Pancreas (tissue), 10 donors: ENCODE data around the gene TBC1D8B. TPM values are rescaled to one million over a fixed set of nuclear protein-coding genes. Genes with fewer than 3 reads are reported as not detected.

Experiments used
- ATAC-seq, 4 donors: fragments of 200-7000 bp; cut with Tn5 transposase; one replicate each; pipeline versions ENCODE4 v1.8.0 to v1.9.1; 2020; ENCODE audit warnings: mild to moderate bottlenecking in 4 of 4, moderate library complexity in 4 of 4
- DNase-seq, 6 donors: peaks; one replicate each; pipeline ENCODE4 v3.0.0-alpha.2; 2020
- FAIRE-seq: peaks from 2 replicates; lab custom pipeline; 2012; peaks lifted over from hg19 to GRCh38; lab: Jason Lieb, UNC
- H3K27ac ChIP-seq, 4 donors: fragments of 200-600 bp; sonication (generic); 1 replicate in 3 of 4; 2 replicates in 1 of 4; pipeline versions ENCODE4 v1.5.0 to v1.8.0; 2020
- H3K27me3 ChIP-seq, 4 donors: fragments of 200-600 bp; one replicate each; pipeline ENCODE4 v1.8.0; 2021
- H3K36me3 ChIP-seq, 3 donors: fragments of 200-600 bp; sonication (generic) in 1 of 3; one replicate each; pipeline versions ENCODE4 v1.5.0 to v1.8.0; 2020 to 2021
- H3K4me1 ChIP-seq, 3 donors: fragments of 200-600 bp; one replicate each; pipeline ENCODE4 v1.8.0; 2021
- H3K4me3 ChIP-seq, 4 donors: fragments of 200-600 bp; sonication (generic) in 2 of 4; one replicate each; pipeline versions ENCODE4 v1.5.0 to v1.8.0; 2020 to 2021
- H3K9me3 ChIP-seq, 4 donors: fragments of 200-600 bp; one replicate each; pipeline ENCODE4 v1.8.0; 2021
- WGBS, 2 donors: extraction: QIAGEN DNeasy Blood & Tissue Kit; methylation state at CpG; one replicate each; pipeline ENCODE4 v1.1.7; 2013; 5-methylcytosine and 5-hydroxymethylcytosine counted together
- intact Hi-C, 3 donors: fragments of 100-400 bp; cut with DNase I; formaldehyde crosslinking; loops; one replicate each; pipeline versions ENCODE4 v1.11.1 to v1.14.2; 2022
- polyA plus RNA-seq, 2 donors: library from polyadenylated mRNA; stranded (reverse); fragments of 200-250 nt; gene quantifications; one replicate each; pipeline ENCODE4 v1.2.3, GENCODE V29; 2013
- total RNA-seq, 6 donors: library from RNA; stranded (reverse); fragmentation: NEBNext Ultra II Directional in 4 of 6; extraction: Animal tissue kit (Norgen Biotek cat#: 25700) in 4 of 6; gene quantifications; one replicate each; pipeline versions ENCODE4 v1.2.1 to v1.2.4, GENCODE V29; 2021 to 2023
- TF ChIP-seq, protein P1 (sequence below), 4 donors: fragments of 200-600 bp; sonication (generic) in 3 of 4; IDR thresholded peaks; one replicate each; pipeline versions ENCODE4 v1.5.0 to v1.8.0; 2021; ENCODE audit warnings: antibody characterized with exemption in 4 of 4
- donor health status: healthy with polysubstance abuse.
- donor health status: DM: no; HTN: no; CAD: no; lungs with moderate emphysema.
- donor health status: DM: no; HTN: no; CAD: no.
- donor health status: control.
- donor health status: control.
- donor health status: Bipolar disorder and iron deficiency.
- donor health status: DM: yes; HTN: yes; CAD: no.
- donor health status: DM: no; HTN: no; CAD: no.
- donor health status: DM: no; HTN: no; CAD: no.
- donor health status: DM: yes; HTN: yes; CAD: no.

The TBC1D8B gene
- total and polyA plus RNA-seq, 8 donors: 3.4 to 8.9 (median 7.4) TPM

DNA sequence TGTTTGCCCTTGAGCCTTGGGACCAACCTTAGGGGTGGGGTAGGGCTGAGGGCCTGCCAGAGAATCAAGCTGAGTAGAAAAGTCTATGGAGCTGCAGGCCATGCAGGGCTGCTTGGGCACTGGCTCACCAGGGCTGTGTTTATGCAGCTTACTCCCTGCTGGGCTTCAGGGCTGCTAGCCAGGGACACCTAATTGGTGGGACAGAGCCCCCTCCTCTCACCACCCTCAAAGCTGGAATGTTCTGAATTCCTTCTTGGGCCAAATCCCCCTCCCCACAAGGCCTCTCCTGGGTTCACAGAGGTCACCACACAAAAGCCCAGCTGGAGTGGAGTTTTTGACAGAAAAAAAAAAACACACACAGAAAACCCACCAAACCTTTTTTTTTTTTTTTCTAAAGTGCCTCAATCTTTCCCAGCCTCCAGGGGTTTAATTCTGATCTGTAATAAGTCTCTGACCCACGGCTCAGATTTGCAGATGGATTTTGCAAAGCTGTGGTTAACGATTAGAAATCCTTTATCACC lies 117.5 kb downstream of the TBC1D8B start, which contains the start of gene CLDN2:
CLDN2 (plus strand) TSS at position 471 of the 521 bp plus-strand sequence. CDS start 7,827 bp downstream, outside the sequence.
- intact Hi-C loops: no loop called here
- FAIRE-seq (no peak), ATAC-seq (peak in 1 of 4 donors; percentile 12), DNase-seq (no peak)
- Histone ChIP-seq H3K27ac (no peak within 1 kb of the TSS), H3K4me1 (peaks cover 0 to 7% (median 0%) of the 10 kb centered on the region in 3 donors), H3K9me3 (no peaks in the 10 kb centered on the region), H3K36me3 (no peaks in the 10 kb centered on the region), H3K4me3 (no peak within 1 kb of the TSS), H3K27me3 (peaks cover 0 to 5% (median 0%) of the 10 kb centered on the region in 4 donors)
- TF ChIP-seq, protein P1, sequence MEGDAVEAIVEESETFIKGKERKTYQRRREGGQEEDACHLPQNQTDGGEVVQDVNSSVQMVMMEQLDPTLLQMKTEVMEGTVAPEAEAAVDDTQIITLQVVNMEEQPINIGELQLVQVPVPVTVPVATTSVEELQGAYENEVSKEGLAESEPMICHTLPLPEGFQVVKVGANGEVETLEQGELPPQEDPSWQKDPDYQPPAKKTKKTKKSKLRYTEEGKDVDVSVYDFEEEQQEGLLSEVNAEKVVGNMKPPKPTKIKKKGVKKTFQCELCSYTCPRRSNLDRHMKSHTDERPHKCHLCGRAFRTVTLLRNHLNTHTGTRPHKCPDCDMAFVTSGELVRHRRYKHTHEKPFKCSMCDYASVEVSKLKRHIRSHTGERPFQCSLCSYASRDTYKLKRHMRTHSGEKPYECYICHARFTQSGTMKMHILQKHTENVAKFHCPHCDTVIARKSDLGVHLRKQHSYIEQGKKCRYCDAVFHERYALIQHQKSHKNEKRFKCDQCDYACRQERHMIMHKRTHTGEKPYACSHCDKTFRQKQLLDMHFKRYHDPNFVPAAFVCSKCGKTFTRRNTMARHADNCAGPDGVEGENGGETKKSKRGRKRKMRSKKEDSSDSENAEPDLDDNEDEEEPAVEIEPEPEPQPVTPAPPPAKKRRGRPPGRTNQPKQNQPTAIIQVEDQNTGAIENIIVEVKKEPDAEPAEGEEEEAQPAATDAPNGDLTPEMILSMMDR (IDR thresholded peaks at IDR 0.05): no peak
- 42 to 74% methylated on average over 2 of the region's 2 CpGs for WGBS, 2 donors

DNA sequence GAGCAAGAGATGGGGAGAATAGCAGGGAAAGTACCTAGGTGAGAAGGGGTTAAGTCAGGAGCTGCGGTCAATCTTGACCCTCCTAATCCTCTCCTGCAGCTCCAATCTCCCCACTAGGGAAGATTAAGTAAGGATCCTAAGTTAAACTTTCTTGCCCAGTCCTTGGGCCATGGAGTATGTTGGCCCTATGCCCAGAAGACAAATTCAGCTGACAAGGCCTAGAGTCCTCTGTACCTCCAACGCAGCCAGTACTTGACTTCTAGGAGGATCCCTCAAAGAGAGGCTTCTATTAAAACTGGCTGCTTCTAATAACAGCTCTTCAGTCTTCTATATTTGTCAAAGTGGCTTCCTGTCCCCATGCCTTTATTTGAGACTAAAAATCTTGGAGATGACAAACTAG lies 119.2 kb downstream of the TBC1D8B start:
- 40% methylated on average over 2 of the region's 2 CpGs for WGBS, 2 donors
- no peaks in the 10 kb centered on the region for H3K27me3 ChIP-seq
- intact Hi-C loops: no loop called here

More for the DNA sequence above, 119.2 kb downstream of the TBC1D8B start:
- no peak for FAIRE-seq
- TF ChIP-seq, protein P1 (IDR thresholded peaks at IDR 0.05): no peak
- Histone ChIP-seq H3K27ac (no peak overlapping the region), H3K4me3 (no peak overlapping the region), H3K9me3 (no peaks in the 10 kb centered on the region), H3K4me1 (peaks cover 0 to 7% (median 0%) of the 10 kb centered on the region in 3 donors), H3K36me3 (no peaks in the 10 kb centered on the region)
- no peak for DNase-seq
- peak in 2 of 4 donors; percentile 55 to 56 for ATAC-seq

Other genes starting within 250 kb of the TBC1D8B start
- gene RADX, start 190.7 kb upstream of the TBC1D8B start, total RNA-seq: 1 to 10 TPM in 5 of 6 donors, under 1 TPM in 1; 0.74 to 3.0 (median 1.6) TPM
- 10 to 100 TPM in 1 of 2 donors, 1 to 10 TPM in 1; 3.2 to 21.4 TPM for gene RADX, start 190.7 kb upstream of the TBC1D8B start, polyA plus RNA-seq
- gene RNF128, start 76.0 kb upstream of the TBC1D8B start, total RNA-seq: 10 to 100 TPM in 4 of 6 donors, 1 to 10 TPM in 2; 9.5 to 17.0 (median 12.7) TPM
- gene RNF128, start 76.0 kb upstream of the TBC1D8B start, polyA plus RNA-seq: 10 to 100 TPM in 1 of 2 donors, 1 to 10 TPM in 1; 5.9 to 19.8 TPM
- not detected for gene RIPPLY1, start 100.7 kb downstream of the TBC1D8B start, total RNA-seq
- gene RIPPLY1, start 100.7 kb downstream of the TBC1D8B start, polyA plus RNA-seq: under 1 TPM in 1 of 2 donors, not detected in 1; 0.23 TPM
- 10 to 100 TPM in 2 of 6 donors, 1 to 10 TPM in 4; 1.4 to 29.3 (median 7.5) TPM for gene CLDN2, start 117.7 kb downstream of the TBC1D8B start, total RNA-seq
- 1 to 10 TPM; 1.7 to 1.9 TPM for gene CLDN2, start 117.7 kb downstream of the TBC1D8B start, polyA plus RNA-seq
- gene MORC4, start 197.5 kb downstream of the TBC1D8B start, total RNA-seq: 10 to 100 TPM in 4 of 6 donors, 1 to 10 TPM in 2; 8.9 to 12.6 (median 10.4) TPM
- gene MORC4, start 197.5 kb downstream of the TBC1D8B start, polyA plus RNA-seq: 1 to 10 TPM; 5.4 to 5.7 TPM